Right lobe of liver (tissue), 6 donors: ENCODE data around the gene PLCB2. TPM values are rescaled to one million over a fixed set of nuclear protein-coding genes. Genes with fewer than 3 reads are reported as not detected.

Experiments used
- ATAC-seq, 4 donors: fragments of 200-7000 bp; cut with Tn5 transposase; one replicate each; pipeline ENCODE4 v1.9.1; 2020; ENCODE audit warnings: mild to moderate bottlenecking in 4 of 4, moderate library complexity in 4 of 4
- DNase-seq, 3 donors: peaks; one replicate each; pipeline ENCODE4 v3.0.0-alpha.2; 2020
- H3K27ac ChIP-seq, 3 donors: fragments of 200-600 bp; one replicate each; pipeline ENCODE4 v1.8.0; 2022
- H3K27me3 ChIP-seq, 2 donors: fragments of 200-600 bp; one replicate each; pipeline ENCODE4 v1.8.0; 2022
- H3K36me3 ChIP-seq, 4 donors: fragments of 200-600 bp; sonication (generic) in 1 of 4; one replicate each; pipeline versions ENCODE4 v1.5.1 to v1.8.0; 2017 to 2022; ENCODE audit warnings: control low read depth in 1 of 4
- H3K4me1 ChIP-seq, 4 donors: fragments of 200-600 bp; sonication (generic) in 1 of 4; one replicate each; pipeline versions ENCODE4 v1.5.1 to v1.8.0; 2017 to 2022; ENCODE audit warnings: control low read depth in 1 of 4
- H3K4me3 ChIP-seq, 3 donors: fragments of 200-600 bp; one replicate each; pipeline ENCODE4 v1.8.0; 2022
- H3K9me3 ChIP-seq, 4 donors: fragments of 200-600 bp; sonication (generic) in 1 of 4; one replicate each; pipeline versions ENCODE4 v1.5.1 to v1.8.0; 2017 to 2022; ENCODE audit warnings: control low read depth in 1 of 4
- CTCF ChIP-seq, 4 donors: fragments of 200-600 bp in 3 of 4; fragments of 450-650 bp in 1 of 4; IDR thresholded peaks; one replicate each; pipeline versions ENCODE4 v1.5.1 to v1.8.0; 2016 to 2022; ENCODE audit warnings: antibody characterized with exemption in 4 of 4, mild to moderate bottlenecking in 2 of 4
- POLR2A ChIP-seq: fragments of 450-650 bp; IDR thresholded peaks from one replicate; pipeline ENCODE4 v1.6.1; 2017; ENCODE audit warnings: antibody characterized with exemption, mild to moderate bottlenecking
- WGBS: methylation state at CpG from one replicate; pipeline ENCODE4 v1.1.6; 2018; ENCODE audit warnings: low coverage, low lambda C conversion rate; ENCODE audit not compliant: insufficient coverage; ENCODE audit errors: missing lambda C conversion rate; 5-methylcytosine and 5-hydroxymethylcytosine counted together
- intact Hi-C, 2 donors: fragments of 100-400 bp; cut with DNase I; formaldehyde crosslinking; loops; one replicate each; pipeline versions ENCODE4 v1.11.2 to v1.14.1; 2022
- total RNA-seq, 6 experiments: library from RNA; depleted of rRNA in 2 of 6; stranded (reverse); fragments of >200 nt in 2 of 6; fragmentation: NEBNext Ultra II Directional in 3 of 6; extraction: Animal tissue kit (Norgen Biotek cat#: 25700) in 3 of 6; gene quantifications; one replicate each; pipeline versions ENCODE4 v1.1.0 to v1.2.4, GENCODE V29; 2016 to 2023
- donor health status: DM: no; HTN: yes; CAD: no.
- donor health status: DM: no; HTN: no; CAD: no.
- donor health status: DM: no; HTN: no; CAD: no.
- donor health status: DM: no; HTN: yes; CAD: no.
- donor health status: DM: no; HTN: yes; CAD: no.

PLCB2 gene
- total RNA-seq, 6 experiments from 2014 or later: 5.0 to 18.0 (median 7.2) TPM

GRCh38 chr15:40320931-40321371 is 13.2 kb upstream of the PLCB2 start:
- Histone ChIP-seq H3K9me3 (no peaks in the 10 kb centered on the region), H3K4me3 (no peak overlapping the region), H3K36me3 (no peaks in the 10 kb centered on the region), H3K4me1 (peaks cover 0 to 8% (median 0%) of the 10 kb centered on the region in 4 donors), H3K27ac (no peak overlapping the region), H3K27me3 (no peaks in the 10 kb centered on the region)
- DNase-seq (peak in 1 of 3 donors; percentile 68), ATAC-seq (peak; percentile 45 to 60 (median 54))
- TF ChIP-seq CTCF (IDR thresholded peaks at IDR 0.05): peak; percentile 80 to 89 (median 88)
- no peak for TF ChIP-seq POLR2A
- WGBS: 0% methylated on average over 2 of the region's 2 CpGs
- intact Hi-C loops: no loop called here

GRCh38 chr15:40320409-40320808 is 12.7 kb upstream of the PLCB2 start:
- no peaks in the 10 kb centered on the region for H3K9me3 ChIP-seq
- H3K4me3 ChIP-seq: no peak overlapping the region
- H3K27ac ChIP-seq: no peak overlapping the region
- intact Hi-C loops: no loop called here
- H3K36me3 ChIP-seq: no peaks in the 10 kb centered on the region
- H3K27me3 ChIP-seq: no peaks in the 10 kb centered on the region
- TF ChIP-seq CTCF (IDR thresholded peaks at IDR 0.05) (no peak), POLR2A (no peak)
- H3K4me1 ChIP-seq: peaks cover 0 to 5% (median 0%) of the 10 kb centered on the region in 4 donors
- WGBS: 80% methylated on average over 1 of the region's 1 CpG
- ATAC-seq (no peak), DNase-seq (no peak)

GRCh38 chr15:40317580-40317979 is 9.8 kb upstream of the PLCB2 start:
- TF ChIP-seq POLR2A (no peak), CTCF (IDR thresholded peaks at IDR 0.05) (no peak)
- Histone ChIP-seq H3K27ac (no peak overlapping the region), H3K36me3 (no peaks in the 10 kb centered on the region), H3K9me3 (no peaks in the 10 kb centered on the region), H3K4me3 (no peak overlapping the region), H3K4me1 (no peaks in the 10 kb centered on the region), H3K27me3 (no peaks in the 10 kb centered on the region)
- ATAC-seq (no peak), DNase-seq (no peak)
- intact Hi-C loops: no loop called here
- 48% methylated on average over 4 of the region's 4 CpGs for WGBS

- ATAC-seq (no peak), DNase-seq (no peak)
- no peak overlapping the region for H3K4me3 ChIP-seq
- H3K27ac ChIP-seq: no peak overlapping the region
- no peaks in the 10 kb centered on the region for H3K9me3 ChIP-seq
- H3K4me1 ChIP-seq: no peaks in the 10 kb centered on the region
- no peaks in the 10 kb centered on the region for H3K36me3 ChIP-seq
- no peak for TF ChIP-seq POLR2A
- intact Hi-C loops: no loop called here
- no peaks in the 10 kb centered on the region for H3K27me3 ChIP-seq
- 78% methylated on average over 3 of the region's 3 CpGs for WGBS
Measured at GRCh38 chr15:40316931-40317330, 9.2 kb upstream of the PLCB2 start.

- DNase-seq (no peak), ATAC-seq (no peak)
- 49% methylated on average over 4 of the region's 4 CpGs for WGBS
- H3K36me3 ChIP-seq: no peaks in the 10 kb centered on the region
- H3K27ac ChIP-seq: no peak overlapping the region
- no peaks in the 10 kb centered on the region for H3K27me3 ChIP-seq
- intact Hi-C loops: no loop called here
- no peaks in the 10 kb centered on the region for H3K4me1 ChIP-seq
- TF ChIP-seq POLR2A (no peak), CTCF (IDR thresholded peaks at IDR 0.05) (no peak)
- no peaks in the 10 kb centered on the region for H3K9me3 ChIP-seq
- H3K4me3 ChIP-seq: no peak overlapping the region
Measured at GRCh38 chr15:40314723-40315276, 7.1 kb upstream of the PLCB2 start.
